BLaER1 treated with 17β-estradiol and CSF1 and Interleukin-3, amounts not matched to agents 10 nM and 100 nM (cell line): ENCODE data around the gene TNIP3.

Experiments
- H3K27ac ChIP-seq, 11 experiments: shearing (Covaris generic); formaldehyde crosslinking; 2 replicates each; pipeline ENCODE4 v1.8.1; 2022
- H3K27me3 ChIP-seq, 11 experiments: shearing (Covaris generic); formaldehyde crosslinking; 2 replicates each; pipeline ENCODE4 v1.8.1; 2022
- H3K36me3 ChIP-seq, 11 experiments: shearing (Covaris generic); formaldehyde crosslinking; 2 replicates each; pipeline ENCODE4 v1.8.1; 2022
- H3K4me1 ChIP-seq, 10 experiments: shearing (Covaris generic); formaldehyde crosslinking; 2 replicates each; pipeline ENCODE4 v1.8.1; 2022
- H3K4me2 ChIP-seq, 11 experiments: shearing (Covaris generic); formaldehyde crosslinking; 2 replicates each; pipeline ENCODE4 v1.8.1; 2022
- H3K4me3 ChIP-seq, 10 experiments: shearing (Covaris generic); formaldehyde crosslinking; 2 replicates each; pipeline ENCODE4 v1.8.1; 2022
- H3K9ac ChIP-seq, 11 experiments: shearing (Covaris generic); formaldehyde crosslinking; 2 replicates each; pipeline ENCODE4 v1.8.1; 2022
- H3K9me3 ChIP-seq, 11 experiments: shearing (Covaris generic); formaldehyde crosslinking; replicated peaks in 1 of 11; 2 replicates each; pipeline ENCODE4 v1.8.1; 2022
- H4K20me1 ChIP-seq, 11 experiments: shearing (Covaris generic); formaldehyde crosslinking; 2 replicates each; pipeline ENCODE4 v1.8.1; 2022
- Cebpa-rat ChIP-seq, 11 experiments: shearing (Covaris generic); IDR thresholded peaks; 2 replicates each; pipeline ENCODE4 v1.8.1; 2022

The TNIP3 gene

GRCh38 chr4:121148621-121149020, 15.5 kb downstream of the TNIP3 start:
- no peaks in the 10 kb centered on the region for H3K36me3 ChIP-seq
- H4K20me1 ChIP-seq: peaks cover 0 to 2% (median 0%) of the 10 kb centered on the region in 11 experiments; a peak in 1 of 22 replicates
- H3K9me3 ChIP-seq: no peaks in the 10 kb centered on the region
- peaks cover 4 to 13% (median 6%) of the 10 kb centered on the region in 10 experiments for H3K4me1 ChIP-seq
- no peak overlapping the region for H3K4me2 ChIP-seq
- H3K27ac ChIP-seq: no peak overlapping the region
- no peak overlapping the region for H3K9ac ChIP-seq
- no peak overlapping the region for H3K4me3 ChIP-seq
- TF ChIP-seq Cebpa-rat (IDR thresholded peaks at IDR 0.05): no peak
- peaks cover 0 to 88% (median 0%) of the 10 kb centered on the region in 11 experiments; a peak in 6 of 22 replicates for H3K27me3 ChIP-seq

- H4K20me1 ChIP-seq: no peaks in the 10 kb centered on the region
- no peak overlapping the region for H3K9ac ChIP-seq
- no peak overlapping the region for H3K4me2 ChIP-seq
- H3K9me3 ChIP-seq: no peaks in the 10 kb centered on the region
- H3K4me1 ChIP-seq: peaks cover 0 to 6% (median 0%) of the 10 kb centered on the region in 10 experiments; a peak in 3 of 20 replicates
- no peak overlapping the region for H3K4me3 ChIP-seq
- H3K27ac ChIP-seq: no peak overlapping the region
- no peaks in the 10 kb centered on the region for H3K36me3 ChIP-seq
- no peak for TF ChIP-seq Cebpa-rat (IDR thresholded peaks at IDR 0.05)
- peaks cover 0 to 88% (median 0%) of the 10 kb centered on the region in 11 experiments; a peak in 6 of 22 replicates for H3K27me3 ChIP-seq
Observed at GRCh38 chr4:121148000-121148399, 16.1 kb downstream of the TNIP3 start.

- Histone ChIP-seq H3K4me2 (no peak overlapping the region), H3K4me1 (no peaks in the 10 kb centered on the region), H3K27ac (no peak overlapping the region), H3K9ac (no peak overlapping the region), H3K9me3 (no peaks in the 10 kb centered on the region), H3K27me3 (peaks cover 0 to 88% (median 0%) of the 10 kb centered on the region in 11 experiments; a peak in 6 of 22 replicates), H4K20me1 (no peaks in the 10 kb centered on the region), H3K36me3 (no peaks in the 10 kb centered on the region), H3K4me3 (no peak overlapping the region)
- TF ChIP-seq Cebpa-rat (IDR thresholded peaks at IDR 0.05): no peak
Observed at GRCh38 chr4:121146530-121146929, 17.6 kb downstream of the TNIP3 start.

GRCh38 chr4:121145430-121145829, 18.7 kb downstream of the TNIP3 start:
- no peaks in the 10 kb centered on the region for H4K20me1 ChIP-seq
- H3K27ac ChIP-seq: no peak overlapping the region
- no peak overlapping the region for H3K9ac ChIP-seq
- peaks cover 0 to 78% (median 0%) of the 10 kb centered on the region in 11 experiments; a peak in 6 of 22 replicates for H3K27me3 ChIP-seq
- TF ChIP-seq Cebpa-rat (IDR thresholded peaks at IDR 0.05): no peak
- no peak overlapping the region for H3K4me2 ChIP-seq
- no peaks in the 10 kb centered on the region for H3K36me3 ChIP-seq
- H3K4me3 ChIP-seq: no peak overlapping the region
- no peaks in the 10 kb centered on the region for H3K9me3 ChIP-seq
- no peaks in the 10 kb centered on the region for H3K4me1 ChIP-seq

- Histone ChIP-seq H3K4me3 (no peak overlapping the region), H3K27ac (no peak overlapping the region), H4K20me1 (no peaks in the 10 kb centered on the region), H3K36me3 (no peaks in the 10 kb centered on the region), H3K9me3 (no peaks in the 10 kb centered on the region), H3K9ac (no peak overlapping the region), H3K4me1 (peaks cover 0 to 10% (median 2%) of the 10 kb centered on the region in 10 experiments; a peak in 7 of 20 replicates), H3K4me2 (no peak overlapping the region), H3K27me3 (peaks cover 0 to 70% (median 0%) of the 10 kb centered on the region in 11 experiments; a peak in 6 of 22 replicates)
- TF ChIP-seq Cebpa-rat (IDR thresholded peaks at IDR 0.05): no peak
Observed at GRCh38 chr4:121144021-121144420, 20.1 kb downstream of the TNIP3 start.

GRCh38 chr4:121143131-121143530, 21.0 kb downstream of the TNIP3 start:
- Histone ChIP-seq H3K9me3 (no peaks in the 10 kb centered on the region), H3K36me3 (no peaks in the 10 kb centered on the region), H3K4me1 (peaks cover 0 to 10% (median 2%) of the 10 kb centered on the region in 10 experiments; a peak in 7 of 20 replicates), H3K27ac (no peak overlapping the region), H3K9ac (no peak overlapping the region), H3K4me2 (no peak overlapping the region), H4K20me1 (no peaks in the 10 kb centered on the region), H3K4me3 (no peak overlapping the region), H3K27me3 (peaks cover 0 to 68% (median 0%) of the 10 kb centered on the region in 11 experiments; a peak in 6 of 22 replicates)
- no peak for TF ChIP-seq Cebpa-rat (IDR thresholded peaks at IDR 0.05)

- no peak overlapping the region for H3K4me2 ChIP-seq
- H4K20me1 ChIP-seq: no peaks in the 10 kb centered on the region
- peaks cover 0 to 10% (median 2%) of the 10 kb centered on the region in 10 experiments; a peak in 7 of 20 replicates for H3K4me1 ChIP-seq
- H3K9me3 ChIP-seq: no peaks in the 10 kb centered on the region
- peaks cover 0 to 53% (median 0%) of the 10 kb centered on the region in 11 experiments; a peak in 4 of 22 replicates for H3K27me3 ChIP-seq
- TF ChIP-seq Cebpa-rat (IDR thresholded peaks at IDR 0.05): no peak
- H3K9ac ChIP-seq: no peak overlapping the region
- H3K27ac ChIP-seq: no peak overlapping the region
- H3K4me3 ChIP-seq: no peak overlapping the region
- H3K36me3 ChIP-seq: no peaks in the 10 kb centered on the region
Observed at GRCh38 chr4:121140716-121141460, 23.2 kb downstream of the TNIP3 start.

- Histone ChIP-seq H3K9ac (no peak overlapping the region), H3K4me2 (peak overlapping the region in 6 of 11 experiments; percentile 7 to 29 (median 18); a peak in 7 of 22 replicates), H3K36me3 (no peaks in the 10 kb centered on the region), H4K20me1 (no peaks in the 10 kb centered on the region), H3K4me1 (peaks cover 0 to 10% (median 2%) of the 10 kb centered on the region in 10 experiments; a peak in 7 of 20 replicates), H3K27me3 (peaks cover 0 to 51% (median 0%) of the 10 kb centered on the region in 11 experiments; a peak in 4 of 22 replicates), H3K4me3 (no peak overlapping the region), H3K9me3 (no peaks in the 10 kb centered on the region), H3K27ac (no peak overlapping the region)
- TF ChIP-seq Cebpa-rat (IDR thresholded peaks at IDR 0.05): no peak
Observed at GRCh38 chr4:121139533-121140222, 24.4 kb downstream of the TNIP3 start.
